Measurements from ENCODE around the gene C21orf91.

GRCh38 chr21:17797967-17798366, 21.2 kb downstream of the C21orf91 start:
- TF ChIP-seq ZFP30 (CRISPR knock-in tag; IDR thresholded peaks at IDR 0.05) (no peak), GLIS3 (CRISPR knock-in tag; IDR thresholded peaks at IDR 0.05) (no peak), RARB (CRISPR knock-in tag; IDR thresholded peaks at IDR 0.05) (no peak), PATZ1 (CRISPR knock-in tag; IDR thresholded peaks at IDR 0.05; ENCODE audit: borderline replicate concordance) (no peak), PPARA (CRISPR knock-in tag; IDR thresholded peaks at IDR 0.05; ENCODE audit: borderline replicate concordance) (no peak), ZNF565 (CRISPR knock-in tag; conservative IDR thresholded peaks at IDR 0.05; ENCODE audit: low read depth) (no peak), TSHZ2 (CRISPR knock-in tag; IDR thresholded peaks at IDR 0.05) (no peak), OSR1 (CRISPR knock-in tag; IDR thresholded peaks at IDR 0.05) (no peak), CSDC2 (CRISPR knock-in tag; IDR thresholded peaks at IDR 0.05) (no peak), SNAI2 (CRISPR knock-in tag; IDR thresholded peaks at IDR 0.05) (no peak), ESRRG (CRISPR knock-in tag; IDR thresholded peaks at IDR 0.05) (no peak), ARNTL (CRISPR knock-in tag; IDR thresholded peaks at IDR 0.05; ENCODE audit: borderline replicate concordance, low read depth) (no peak)
- TF ChIP-seq, protein P1, sequence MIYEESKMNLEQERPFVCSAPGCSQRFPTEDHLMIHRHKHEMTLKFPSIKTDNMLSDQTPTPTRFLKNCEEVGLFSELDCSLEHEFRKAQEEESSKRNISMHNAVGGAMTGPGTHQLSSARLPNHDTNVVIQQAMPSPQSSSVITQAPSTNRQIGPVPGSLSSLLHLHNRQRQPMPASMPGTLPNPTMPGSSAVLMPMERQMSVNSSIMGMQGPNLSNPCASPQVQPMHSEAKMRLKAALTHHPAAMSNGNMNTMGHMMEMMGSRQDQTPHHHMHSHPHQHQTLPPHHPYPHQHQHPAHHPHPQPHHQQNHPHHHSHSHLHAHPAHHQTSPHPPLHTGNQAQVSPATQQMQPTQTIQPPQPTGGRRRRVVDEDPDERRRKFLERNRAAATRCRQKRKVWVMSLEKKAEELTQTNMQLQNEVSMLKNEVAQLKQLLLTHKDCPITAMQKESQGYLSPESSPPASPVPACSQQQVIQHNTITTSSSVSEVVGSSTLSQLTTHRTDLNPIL (CRISPR knock-in tag; IDR thresholded peaks at IDR 0.05; ENCODE audit: low read depth), result no peak

All from SK-N-SH treated with all-trans-retinoic acid at 6 μM for 48 hours (cell line).